Spleen (tissue), 7 donors: ENCODE data around the gene SLC35F3.

ENCODE experiments used
- POLR2A ChIP-seq, 3 donors: fragments of 450-650 bp; IDR thresholded peaks; one replicate each; pipeline ENCODE4 v1.5.1; 2017; ENCODE audit warnings: antibody characterized with exemption in 3 of 3, mild to moderate bottlenecking in 1 of 3
- TF ChIP-seq, protein P1 (sequence below), 11 experiments: fragments of 200-600 bp in 7 of 11; fragments of 450-650 bp in 4 of 11; sonication (generic) in 4 of 11; IDR thresholded peaks in 8 of 11; conservative IDR thresholded peaks in 3 of 11; 1 replicate in 7 of 11; 2 replicates in 4 of 11; pipeline versions ENCODE4 v1.4.0 to v1.8.0; 2016 to 2021; ENCODE audit warnings: antibody characterized with exemption in 11 of 11, inconsistent platforms in 4 of 11, mild to moderate bottlenecking in 1 of 11
- donor health status: DM: no; HTN: no; CAD: no; lungs with moderate emphysema.
- donor health status: DM: no; HTN: no; CAD: no.
- donor health status: DM: no; HTN: no; CAD: no.

DNA sequence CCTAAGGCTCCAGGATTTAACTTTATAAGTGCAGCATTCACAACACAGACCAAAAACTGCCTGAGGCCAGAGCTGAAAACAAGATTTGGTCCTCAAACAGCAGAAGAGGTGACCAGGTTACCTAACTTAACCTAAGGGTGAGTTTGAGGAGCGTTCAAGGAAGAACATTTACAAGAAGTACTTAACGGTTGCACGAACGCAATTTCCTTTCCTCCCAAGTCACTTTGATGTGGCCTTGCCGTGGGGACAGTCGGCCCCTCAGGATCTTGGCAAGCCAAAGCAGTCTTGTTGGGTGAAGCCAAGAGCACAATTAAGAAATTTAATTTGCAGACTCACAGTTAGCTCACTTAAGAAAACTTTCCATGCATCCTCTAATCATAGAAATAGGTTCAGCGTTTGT lies 266.1 kb downstream of the SLC35F3 start:
- TF ChIP-seq, protein P1, sequence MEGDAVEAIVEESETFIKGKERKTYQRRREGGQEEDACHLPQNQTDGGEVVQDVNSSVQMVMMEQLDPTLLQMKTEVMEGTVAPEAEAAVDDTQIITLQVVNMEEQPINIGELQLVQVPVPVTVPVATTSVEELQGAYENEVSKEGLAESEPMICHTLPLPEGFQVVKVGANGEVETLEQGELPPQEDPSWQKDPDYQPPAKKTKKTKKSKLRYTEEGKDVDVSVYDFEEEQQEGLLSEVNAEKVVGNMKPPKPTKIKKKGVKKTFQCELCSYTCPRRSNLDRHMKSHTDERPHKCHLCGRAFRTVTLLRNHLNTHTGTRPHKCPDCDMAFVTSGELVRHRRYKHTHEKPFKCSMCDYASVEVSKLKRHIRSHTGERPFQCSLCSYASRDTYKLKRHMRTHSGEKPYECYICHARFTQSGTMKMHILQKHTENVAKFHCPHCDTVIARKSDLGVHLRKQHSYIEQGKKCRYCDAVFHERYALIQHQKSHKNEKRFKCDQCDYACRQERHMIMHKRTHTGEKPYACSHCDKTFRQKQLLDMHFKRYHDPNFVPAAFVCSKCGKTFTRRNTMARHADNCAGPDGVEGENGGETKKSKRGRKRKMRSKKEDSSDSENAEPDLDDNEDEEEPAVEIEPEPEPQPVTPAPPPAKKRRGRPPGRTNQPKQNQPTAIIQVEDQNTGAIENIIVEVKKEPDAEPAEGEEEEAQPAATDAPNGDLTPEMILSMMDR (IDR thresholded peaks at IDR 0.05 in 8 of 11, conservative IDR thresholded peaks at IDR 0.05 in 3 of 11), result no peak
- no peak for TF ChIP-seq POLR2A (IDR thresholded peaks at IDR 0.05)
